ENCODE measurements around the gene PARD6G. TPM values are rescaled to one million over a fixed set of nuclear protein-coding genes. Genes with fewer than 3 reads are reported as not detected.

Gene PARD6G
- total RNA-seq, 1 experiment from 2014 or later: 6.1 TPM

DNA sequence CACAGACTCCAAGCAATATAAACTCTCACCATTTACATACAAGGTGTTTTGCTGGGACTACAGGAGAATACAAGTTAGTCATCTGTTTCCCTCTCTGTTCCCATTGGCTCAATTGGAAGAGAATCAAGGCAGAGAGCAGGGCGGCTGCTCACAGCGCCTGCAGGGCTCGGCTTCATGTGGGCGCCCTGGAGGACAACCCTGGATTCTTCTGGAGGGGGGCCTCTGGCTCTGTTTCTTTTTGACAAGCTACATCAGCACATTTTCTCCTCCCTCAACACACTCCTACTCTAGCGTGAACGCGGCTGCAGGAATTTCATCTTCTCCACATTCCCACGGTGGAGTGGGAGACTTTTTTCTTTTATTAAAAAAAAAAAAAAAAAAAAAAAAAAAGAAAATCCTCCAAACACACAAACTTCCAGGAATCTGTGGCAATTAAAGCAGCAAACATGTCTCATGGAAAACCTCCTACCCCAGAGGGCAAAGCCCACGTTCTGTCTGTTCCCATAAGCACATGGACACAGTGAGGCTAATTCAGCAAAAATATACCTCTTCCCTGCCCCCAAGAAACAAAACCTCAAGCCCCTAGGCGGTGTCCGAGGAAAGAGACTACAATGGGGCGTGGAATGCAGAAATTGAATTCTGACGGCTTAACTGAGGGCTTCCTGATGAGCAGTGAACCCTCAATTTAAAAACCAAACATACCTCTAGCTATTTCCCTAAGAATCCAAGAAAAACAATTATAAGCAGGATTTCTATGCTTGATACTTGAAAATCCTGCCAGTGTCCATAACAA is 50.6 kb downstream of the PARD6G start:
- Histone ChIP-seq H3K27ac (peak overlapping the region; percentile 79), H3K27me3 (replicated peaks) (no peaks in the 10 kb centered on the region)
- DNase-seq (ENCODE audit: low read depth in 1 of 2, low spot score in 2 of 2): peak; percentile 65 to 75

DNA sequence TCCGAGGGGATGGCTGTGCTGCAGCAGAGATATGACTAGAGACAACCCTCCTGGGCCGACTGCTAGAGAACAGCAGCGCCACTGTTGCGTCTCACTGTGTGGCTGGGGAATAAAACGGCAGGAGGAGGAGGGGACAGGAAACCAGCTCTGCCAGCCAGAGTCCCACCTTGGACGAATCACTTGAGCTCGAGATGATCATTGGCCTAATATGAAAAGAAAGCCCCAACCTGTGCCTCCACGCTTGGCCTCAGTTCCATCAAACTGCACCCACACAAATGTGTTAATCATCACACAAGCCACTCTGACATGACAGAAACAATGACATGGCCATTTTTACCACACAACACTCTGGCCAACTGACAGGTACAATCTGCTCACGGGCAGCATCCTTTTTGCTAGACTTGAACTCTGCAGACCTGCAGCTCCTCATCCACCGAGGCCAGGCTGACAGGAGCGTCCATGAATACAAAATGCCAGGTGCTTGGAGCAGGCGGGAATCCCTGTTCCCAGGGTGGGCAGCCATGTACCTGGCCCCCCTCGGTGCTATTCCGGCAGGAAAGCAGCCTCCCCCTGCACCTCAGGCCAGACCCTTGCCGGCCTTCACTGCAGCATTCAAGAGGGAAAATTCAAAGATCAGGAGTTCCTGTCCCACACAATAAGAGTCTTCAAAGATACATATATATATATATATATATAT is 52.3 kb downstream of the PARD6G start:
- Histone ChIP-seq H3K36me3 (no peaks in the 10 kb centered on the region), H3K4me1 (replicated peaks) (peaks cover 19% of the 10 kb centered on the region), H3K4me3 (no peak overlapping the region), H3K27me3 (replicated peaks) (no peaks in the 10 kb centered on the region), H3K9me3 (replicated peaks) (no peaks in the 10 kb centered on the region), H3K27ac (no peak overlapping the region)
- no peak for DNase-seq (ENCODE audit: low read depth in 1 of 2, low spot score in 2 of 2)

More for the DNA sequence above, 50.6 kb downstream of the PARD6G start:
- Histone ChIP-seq H3K36me3 (no peaks in the 10 kb centered on the region), H3K9me3 (replicated peaks) (no peaks in the 10 kb centered on the region), H3K4me3 (no peak overlapping the region), H3K4me1 (replicated peaks) (peaks cover 19% of the 10 kb centered on the region)

DNA sequence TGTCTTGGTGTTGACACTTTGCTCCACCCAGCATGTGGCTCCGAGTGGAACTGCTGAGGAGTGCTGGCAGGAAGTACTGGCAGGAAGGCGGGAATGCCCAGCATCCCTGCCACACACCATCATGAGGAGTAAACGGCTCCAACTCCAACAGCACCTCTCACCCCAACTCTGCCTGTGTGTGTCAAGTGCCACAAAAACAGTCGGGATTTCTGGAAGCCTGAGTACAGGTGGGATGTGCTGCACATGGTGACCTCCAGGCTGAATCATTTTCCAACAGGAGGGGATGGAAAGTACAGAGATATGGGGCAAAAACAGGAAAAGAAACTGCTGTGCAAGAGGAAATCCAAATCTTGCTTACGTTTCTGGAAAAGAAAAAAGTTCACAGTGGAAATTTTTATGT is 53.6 kb downstream of the PARD6G start:
- H3K27me3 ChIP-seq (replicated peaks): no peaks in the 10 kb centered on the region
- no peak overlapping the region for H3K27ac ChIP-seq
- no peaks in the 10 kb centered on the region for H3K36me3 ChIP-seq
- H3K4me3 ChIP-seq: no peak overlapping the region
- no peaks in the 10 kb centered on the region for H3K9me3 ChIP-seq (replicated peaks)
- H3K4me1 ChIP-seq (replicated peaks): peaks cover 19% of the 10 kb centered on the region
- no peak for DNase-seq (ENCODE audit: low read depth in 1 of 2, low spot score in 2 of 2)

DNA sequence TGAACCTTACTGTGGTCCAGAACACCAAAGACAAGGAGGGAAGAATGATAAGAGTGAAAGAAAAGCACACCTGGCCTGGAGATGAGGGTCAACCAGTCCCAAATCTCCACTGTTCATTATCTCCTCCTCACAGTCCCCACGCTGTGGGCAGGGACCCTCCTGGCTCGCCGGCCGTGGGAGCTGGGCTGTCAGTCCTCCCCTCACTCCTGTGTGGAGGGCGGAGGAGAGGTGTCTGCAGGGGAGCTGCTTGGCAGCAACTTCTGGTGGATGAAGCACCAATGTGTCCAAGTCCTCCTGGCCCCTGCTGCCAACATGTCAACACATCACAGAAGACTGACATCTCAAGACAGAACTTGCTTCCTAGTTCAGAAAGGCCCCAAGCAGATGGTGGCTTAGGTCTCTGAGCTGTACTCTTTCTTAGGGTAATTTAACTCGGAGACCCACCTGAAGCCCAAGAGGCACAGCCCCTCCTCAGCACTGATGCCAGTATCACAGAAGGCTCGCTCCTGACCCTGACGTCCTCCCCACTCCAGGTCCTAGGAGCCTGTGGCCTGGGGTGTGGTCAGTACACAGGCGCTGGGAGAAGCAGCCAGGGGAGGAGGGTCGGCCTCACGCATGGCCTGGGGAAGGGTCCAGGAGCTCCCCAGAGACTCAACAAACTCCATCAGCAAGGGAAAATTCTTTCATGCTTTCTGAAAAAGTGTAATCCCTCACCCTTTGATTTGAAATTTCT is 54.5 kb downstream of the PARD6G start:
- no peaks in the 10 kb centered on the region for H3K27me3 ChIP-seq (replicated peaks)
- no peak overlapping the region for H3K27ac ChIP-seq
- H3K4me3 ChIP-seq: no peak overlapping the region
- no peak for DNase-seq (ENCODE audit: low read depth in 1 of 2, low spot score in 2 of 2)
- peaks cover 16% of the 10 kb centered on the region for H3K4me1 ChIP-seq (replicated peaks)
- H3K36me3 ChIP-seq: no peaks in the 10 kb centered on the region
- H3K9me3 ChIP-seq (replicated peaks): no peaks in the 10 kb centered on the region

DNA sequence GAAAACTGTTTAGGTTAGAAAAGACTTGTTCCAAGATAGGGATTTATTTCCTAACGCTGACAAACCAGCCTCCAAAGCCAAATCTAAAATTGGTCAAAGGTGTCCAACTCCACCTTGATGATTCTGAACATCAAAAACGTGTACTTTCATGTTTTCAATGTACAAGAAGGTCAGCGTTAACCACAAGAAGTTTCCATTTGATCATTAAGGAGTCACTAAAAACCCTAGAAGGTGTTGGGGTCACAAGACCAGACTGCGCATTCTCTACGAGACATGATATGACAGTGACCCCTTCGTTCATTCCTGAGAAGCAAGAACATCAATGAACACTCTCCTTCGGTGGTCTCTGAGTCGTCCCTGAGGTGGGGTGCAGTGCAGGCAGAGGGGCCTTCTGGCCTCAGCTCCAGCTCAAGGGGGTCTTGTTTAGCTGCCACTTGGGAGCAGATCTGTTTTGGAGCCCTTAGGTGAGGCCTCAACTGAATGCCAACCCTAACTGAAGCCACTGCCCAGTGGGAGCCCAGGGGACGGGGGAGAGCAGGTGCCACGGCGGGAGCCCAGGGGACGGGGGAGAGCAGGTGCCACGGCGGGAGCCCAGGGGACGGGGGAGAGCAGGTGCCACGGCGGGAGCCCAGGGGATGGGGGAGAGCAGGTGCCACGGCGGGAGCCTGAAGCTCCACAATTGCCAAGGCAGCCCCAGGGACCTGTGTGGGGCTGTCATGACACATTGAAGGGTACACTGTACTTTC is 55.2 kb downstream of the PARD6G start:
- DNase-seq (ENCODE audit: low read depth in 1 of 2, low spot score in 2 of 2): no peak
- H3K4me1 ChIP-seq (replicated peaks): peaks cover 9% of the 10 kb centered on the region
- no peaks in the 10 kb centered on the region for H3K9me3 ChIP-seq (replicated peaks)
- H3K4me3 ChIP-seq: no peak overlapping the region
- H3K27ac ChIP-seq: no peak overlapping the region
- no peaks in the 10 kb centered on the region for H3K36me3 ChIP-seq
- no peaks in the 10 kb centered on the region for H3K27me3 ChIP-seq (replicated peaks)

DNA sequence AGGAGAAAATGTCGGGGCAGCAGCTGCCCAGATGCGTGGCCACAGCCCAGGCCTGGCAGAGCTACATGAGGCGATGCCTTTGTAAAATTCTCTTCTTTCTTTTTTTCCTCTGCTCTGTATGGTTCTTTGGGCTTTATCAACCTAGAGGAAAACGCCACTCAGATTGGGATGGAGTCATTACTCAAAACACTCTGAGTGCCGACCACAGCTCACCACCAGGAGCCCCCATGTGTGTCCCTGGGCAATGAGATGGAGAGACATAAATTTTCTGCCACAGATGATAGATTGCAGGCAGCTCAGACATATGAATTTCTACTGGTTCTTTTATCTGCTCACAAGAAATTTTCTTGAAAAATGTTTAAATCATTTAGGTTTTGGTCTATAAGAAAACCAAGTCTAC is 56.0 kb downstream of the PARD6G start:
- Histone ChIP-seq H3K27ac (no peak overlapping the region), H3K4me3 (no peak overlapping the region), H3K9me3 (replicated peaks) (no peaks in the 10 kb centered on the region), H3K36me3 (no peaks in the 10 kb centered on the region), H3K4me1 (replicated peaks) (peaks cover 4% of the 10 kb centered on the region), H3K27me3 (replicated peaks) (no peaks in the 10 kb centered on the region)
- DNase-seq (ENCODE audit: low read depth in 1 of 2, low spot score in 2 of 2): no peak

DNA sequence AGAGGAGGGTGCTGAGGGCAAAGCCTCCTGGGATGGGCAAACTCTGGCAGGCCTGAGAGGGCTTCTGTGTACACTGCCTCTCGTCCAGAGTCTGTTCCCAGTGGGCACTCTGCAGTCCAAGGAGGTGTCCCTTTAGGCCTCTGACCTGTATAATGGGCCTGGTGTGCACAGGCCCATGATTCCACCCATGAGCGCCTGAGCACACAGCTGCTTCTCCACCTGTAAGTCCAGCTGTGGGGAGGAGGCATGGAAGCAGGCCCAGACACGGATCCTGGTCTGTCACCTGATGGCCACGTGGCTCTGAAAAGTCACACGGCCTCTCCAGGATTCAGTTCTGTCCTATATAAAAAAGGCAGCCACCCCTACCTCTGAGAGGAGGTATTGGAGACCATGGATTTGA is 57.0 kb downstream of the PARD6G start:
- Histone ChIP-seq H3K27me3 (replicated peaks) (no peaks in the 10 kb centered on the region), H3K9me3 (replicated peaks) (no peaks in the 10 kb centered on the region), H3K36me3 (no peaks in the 10 kb centered on the region), H3K27ac (no peak overlapping the region), H3K4me3 (no peak overlapping the region), H3K4me1 (replicated peaks) (no peaks in the 10 kb centered on the region)
- DNase-seq (ENCODE audit: low read depth in 1 of 2, low spot score in 2 of 2): no peak

DNA sequence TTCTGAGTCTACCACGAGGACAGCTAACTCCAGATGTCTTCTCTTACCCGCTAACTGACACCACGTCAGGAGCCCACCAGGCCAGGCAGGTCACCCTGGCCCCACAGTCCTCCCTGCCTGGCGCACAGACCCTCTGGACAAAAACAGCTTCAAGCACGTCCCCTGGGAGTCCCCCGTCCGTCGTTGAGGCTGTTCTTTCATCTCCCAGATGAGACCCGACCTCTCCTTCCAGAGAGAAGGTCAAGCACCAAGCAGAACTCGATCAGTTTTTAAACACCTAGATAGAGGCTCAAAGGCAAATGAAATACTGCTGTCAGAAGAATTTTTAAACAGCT is 57.8 kb downstream of the PARD6G start:
- no peaks in the 10 kb centered on the region for H3K36me3 ChIP-seq
- DNase-seq (ENCODE audit: low read depth in 1 of 2, low spot score in 2 of 2): no peak
- no peak overlapping the region for H3K4me3 ChIP-seq
- H3K9me3 ChIP-seq (replicated peaks): no peaks in the 10 kb centered on the region
- H3K4me1 ChIP-seq (replicated peaks): no peaks in the 10 kb centered on the region
- no peak overlapping the region for H3K27ac ChIP-seq
- no peaks in the 10 kb centered on the region for H3K27me3 ChIP-seq (replicated peaks)

DNA sequence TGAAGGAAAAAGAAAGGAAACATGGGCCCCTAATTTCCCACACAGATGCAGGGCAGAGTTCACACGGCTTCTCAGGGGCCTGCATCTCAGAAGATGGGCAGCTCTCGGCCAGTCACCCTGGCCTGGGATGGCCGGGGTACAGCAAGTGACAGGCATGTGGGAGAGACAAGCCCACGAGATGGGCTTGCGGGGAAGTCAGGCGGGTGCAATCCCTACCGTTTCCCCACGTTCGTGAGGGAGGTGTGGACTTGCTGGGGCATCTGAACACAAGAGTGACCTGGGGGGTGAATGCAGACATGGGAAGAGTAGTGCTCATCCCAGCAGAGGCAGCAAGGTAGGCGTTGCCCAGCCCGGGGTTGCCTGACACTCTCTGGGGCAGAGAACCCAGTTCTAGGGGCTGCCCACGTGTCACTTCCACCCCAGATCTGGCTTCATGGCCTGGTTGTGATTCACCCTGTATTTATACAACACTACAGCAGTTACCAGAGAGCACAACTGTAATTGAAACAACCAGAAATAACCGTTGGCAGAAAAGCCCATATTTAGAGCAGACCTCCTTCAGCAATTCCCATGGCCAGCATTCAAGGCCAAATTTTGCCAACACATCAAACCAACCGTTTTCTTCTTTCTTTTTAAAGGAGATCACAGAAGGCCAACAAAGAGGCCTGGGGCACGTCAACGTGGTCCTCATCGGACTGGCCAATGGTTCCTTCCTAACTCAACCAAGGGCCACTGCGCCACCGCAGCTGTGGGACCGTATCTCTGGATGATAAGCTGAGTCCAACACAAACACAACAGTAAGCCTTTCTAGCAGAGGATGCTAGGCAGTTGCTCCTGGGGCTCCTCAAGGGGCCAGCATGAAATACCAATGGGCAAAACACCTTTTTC is 58.4 kb downstream of the PARD6G start:
- no peak overlapping the region for H3K4me3 ChIP-seq
- no peaks in the 10 kb centered on the region for H3K4me1 ChIP-seq (replicated peaks)
- H3K36me3 ChIP-seq: no peaks in the 10 kb centered on the region
- H3K27me3 ChIP-seq (replicated peaks): no peaks in the 10 kb centered on the region
- no peak overlapping the region for H3K27ac ChIP-seq
- no peaks in the 10 kb centered on the region for H3K9me3 ChIP-seq (replicated peaks)
- DNase-seq (ENCODE audit: low read depth in 1 of 2, low spot score in 2 of 2): no peak

DNA sequence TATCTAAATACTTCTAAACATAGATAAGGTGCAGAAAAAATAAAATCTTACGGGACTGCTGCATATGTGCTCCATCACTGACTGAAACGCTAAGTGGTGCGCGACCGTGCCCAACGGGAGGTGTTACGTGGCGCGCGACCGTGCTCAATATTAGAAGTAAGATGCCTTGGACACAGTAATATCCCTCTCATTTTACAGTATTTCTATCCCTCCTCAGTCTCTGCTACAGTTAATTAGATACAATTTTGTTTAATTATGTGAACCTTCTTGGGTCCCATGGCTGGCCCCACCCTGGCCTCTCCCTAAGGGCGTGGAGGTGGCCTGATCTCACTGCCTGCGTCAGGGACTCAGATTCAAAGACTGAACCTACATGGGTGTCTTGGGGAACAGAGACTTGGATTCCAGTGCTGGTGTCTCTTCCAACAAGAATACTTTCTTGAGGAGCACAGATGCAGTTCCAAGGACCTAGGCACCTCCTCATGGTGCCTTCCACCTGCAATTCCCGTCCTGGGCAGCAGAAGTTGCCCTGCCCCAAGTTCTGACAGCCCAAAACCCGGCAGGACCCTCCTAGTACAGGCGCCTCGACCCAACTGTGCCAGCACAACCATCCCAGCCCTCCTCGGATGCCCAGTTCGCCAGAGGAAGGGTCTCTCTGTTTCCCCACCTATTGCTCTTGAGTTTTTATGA is 59.2 kb downstream of the PARD6G start:
- DNase-seq (ENCODE audit: low read depth in 1 of 2, low spot score in 2 of 2): no peak
- Histone ChIP-seq H3K4me1 (replicated peaks) (no peaks in the 10 kb centered on the region), H3K4me3 (no peak overlapping the region), H3K27ac (no peak overlapping the region), H3K9me3 (replicated peaks) (no peaks in the 10 kb centered on the region), H3K27me3 (replicated peaks) (no peaks in the 10 kb centered on the region), H3K36me3 (no peaks in the 10 kb centered on the region)

DNA sequence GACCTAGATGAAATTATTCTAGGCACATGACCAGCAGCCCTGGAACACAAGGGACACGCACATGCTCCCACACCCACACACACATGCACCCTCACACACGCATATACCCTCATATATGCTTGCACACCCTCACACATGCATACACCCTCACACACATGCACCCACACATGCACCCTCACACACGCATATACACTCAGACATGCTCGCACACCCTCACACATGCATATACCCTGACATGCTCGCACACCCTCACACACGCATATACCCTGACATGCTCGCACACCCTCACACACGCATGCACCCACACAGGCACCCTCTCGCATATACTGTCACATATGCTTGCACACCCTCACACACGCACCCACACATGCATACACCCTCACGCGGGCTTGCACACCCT is 61.8 kb downstream of the PARD6G start:
- no peak for DNase-seq (ENCODE audit: low read depth in 1 of 2, low spot score in 2 of 2)
- Histone ChIP-seq H3K4me1 (replicated peaks) (no peaks in the 10 kb centered on the region), H3K27me3 (replicated peaks) (no peaks in the 10 kb centered on the region), H3K36me3 (no peaks in the 10 kb centered on the region), H3K9me3 (replicated peaks) (no peaks in the 10 kb centered on the region), H3K27ac (no peak overlapping the region), H3K4me3 (no peak overlapping the region)

DNA sequence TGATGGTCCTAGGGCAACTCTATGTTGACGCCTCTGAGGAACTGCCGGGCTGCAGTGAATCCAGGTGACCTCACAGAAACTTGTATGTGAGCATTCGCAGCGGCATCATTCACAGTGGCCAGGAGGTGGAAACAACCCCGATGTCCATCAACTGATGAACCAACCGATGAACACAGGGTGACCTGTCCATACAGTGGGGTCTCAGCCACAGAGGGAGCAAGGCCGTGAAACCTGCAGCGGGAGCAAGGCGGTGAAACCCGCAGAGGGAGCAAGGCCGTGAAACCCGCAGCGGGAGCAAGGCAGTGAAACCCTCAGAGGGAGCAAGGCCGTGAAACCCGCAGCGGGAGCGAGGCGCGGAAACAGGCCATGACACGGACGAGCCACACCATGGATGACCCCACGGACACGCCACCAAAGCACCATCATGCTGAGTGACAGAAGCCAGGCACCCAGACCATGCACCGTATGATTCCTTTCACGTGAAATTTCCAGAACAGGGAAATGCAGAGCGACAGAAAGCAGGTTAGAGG is 63.0 kb downstream of the PARD6G start:
- no peaks in the 10 kb centered on the region for H3K36me3 ChIP-seq
- H3K4me3 ChIP-seq: no peak overlapping the region
- no peak overlapping the region for H3K27ac ChIP-seq
- DNase-seq (ENCODE audit: low read depth in 1 of 2, low spot score in 2 of 2): no peak
- no peaks in the 10 kb centered on the region for H3K27me3 ChIP-seq (replicated peaks)
- H3K9me3 ChIP-seq (replicated peaks): no peaks in the 10 kb centered on the region
- H3K4me1 ChIP-seq (replicated peaks): no peaks in the 10 kb centered on the region
